Stomach (tissue), 4 donors: Measurements from ENCODE around the gene BAZ2A.
"Not testable (repeated sequence)": the region's sequence is repeated elsewhere in the genome, so short reads cannot be mapped to it uniquely, and the experiment has no call there.

ENCODE experiments used
- EP300 ChIP-seq: sonication (generic); formaldehyde crosslinking; IDR thresholded peaks from one replicate; pipeline ENCODE4 v1.6.1; 2017; ENCODE audit warnings: antibody characterized with exemption
- POLR2A ChIP-seq, 4 donors: fragments of 450-650 bp; IDR thresholded peaks; one replicate each; pipeline ENCODE4 v1.6.1; 2016; ENCODE audit warnings: antibody characterized with exemption in 4 of 4, control low read depth in 2 of 4, mild to moderate bottlenecking in 1 of 4, moderate library complexity in 1 of 4
- POLR2AphosphoS5 ChIP-seq, 3 donors: sonication (generic); formaldehyde crosslinking; IDR thresholded peaks; one replicate each; pipeline ENCODE4 v1.6.1; 2016; ENCODE audit warnings: antibody characterized with exemption in 3 of 3
- TF ChIP-seq, protein P1 (sequence below), 7 experiments: fragments of 450-650 bp in 4 of 7; fragments of 200-600 bp in 3 of 7; sonication (generic) in 3 of 7; IDR thresholded peaks; one replicate each; pipeline ENCODE4 v1.5.1; 2016 to 2019; ENCODE audit warnings: antibody characterized with exemption in 7 of 7, control low read depth in 2 of 7, mild to moderate bottlenecking in 1 of 7

GRCh38 chr12:56577248-56577647 lies 52.9 kb downstream of the BAZ2A start:
- TF ChIP-seq EP300; POLR2AphosphoS5 (IDR thresholded peaks at IDR 0.05); POLR2A (IDR thresholded peaks at IDR 0.05): not testable (repeated sequence)
- TF ChIP-seq, protein P1, sequence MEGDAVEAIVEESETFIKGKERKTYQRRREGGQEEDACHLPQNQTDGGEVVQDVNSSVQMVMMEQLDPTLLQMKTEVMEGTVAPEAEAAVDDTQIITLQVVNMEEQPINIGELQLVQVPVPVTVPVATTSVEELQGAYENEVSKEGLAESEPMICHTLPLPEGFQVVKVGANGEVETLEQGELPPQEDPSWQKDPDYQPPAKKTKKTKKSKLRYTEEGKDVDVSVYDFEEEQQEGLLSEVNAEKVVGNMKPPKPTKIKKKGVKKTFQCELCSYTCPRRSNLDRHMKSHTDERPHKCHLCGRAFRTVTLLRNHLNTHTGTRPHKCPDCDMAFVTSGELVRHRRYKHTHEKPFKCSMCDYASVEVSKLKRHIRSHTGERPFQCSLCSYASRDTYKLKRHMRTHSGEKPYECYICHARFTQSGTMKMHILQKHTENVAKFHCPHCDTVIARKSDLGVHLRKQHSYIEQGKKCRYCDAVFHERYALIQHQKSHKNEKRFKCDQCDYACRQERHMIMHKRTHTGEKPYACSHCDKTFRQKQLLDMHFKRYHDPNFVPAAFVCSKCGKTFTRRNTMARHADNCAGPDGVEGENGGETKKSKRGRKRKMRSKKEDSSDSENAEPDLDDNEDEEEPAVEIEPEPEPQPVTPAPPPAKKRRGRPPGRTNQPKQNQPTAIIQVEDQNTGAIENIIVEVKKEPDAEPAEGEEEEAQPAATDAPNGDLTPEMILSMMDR (IDR thresholded peaks at IDR 0.05) = not testable (repeated sequence)
